SKM-1 treated with dmso at 0.1 percent for 144 hours (cell line): ENCODE measurements around the gene KRTAP10-5.
"Not testable (repeated sequence)": the region's sequence is repeated elsewhere in the genome, so short reads cannot be mapped to it uniquely, and the experiment has no call there.

Experiments used
- DNase-seq: peaks from one replicate; lab custom pipeline; 2025; ENCODE audit not compliant: unreplicated experiment; lab: John Stamatoyannopoulos, UW

KRTAP10-5 gene

DNA sequence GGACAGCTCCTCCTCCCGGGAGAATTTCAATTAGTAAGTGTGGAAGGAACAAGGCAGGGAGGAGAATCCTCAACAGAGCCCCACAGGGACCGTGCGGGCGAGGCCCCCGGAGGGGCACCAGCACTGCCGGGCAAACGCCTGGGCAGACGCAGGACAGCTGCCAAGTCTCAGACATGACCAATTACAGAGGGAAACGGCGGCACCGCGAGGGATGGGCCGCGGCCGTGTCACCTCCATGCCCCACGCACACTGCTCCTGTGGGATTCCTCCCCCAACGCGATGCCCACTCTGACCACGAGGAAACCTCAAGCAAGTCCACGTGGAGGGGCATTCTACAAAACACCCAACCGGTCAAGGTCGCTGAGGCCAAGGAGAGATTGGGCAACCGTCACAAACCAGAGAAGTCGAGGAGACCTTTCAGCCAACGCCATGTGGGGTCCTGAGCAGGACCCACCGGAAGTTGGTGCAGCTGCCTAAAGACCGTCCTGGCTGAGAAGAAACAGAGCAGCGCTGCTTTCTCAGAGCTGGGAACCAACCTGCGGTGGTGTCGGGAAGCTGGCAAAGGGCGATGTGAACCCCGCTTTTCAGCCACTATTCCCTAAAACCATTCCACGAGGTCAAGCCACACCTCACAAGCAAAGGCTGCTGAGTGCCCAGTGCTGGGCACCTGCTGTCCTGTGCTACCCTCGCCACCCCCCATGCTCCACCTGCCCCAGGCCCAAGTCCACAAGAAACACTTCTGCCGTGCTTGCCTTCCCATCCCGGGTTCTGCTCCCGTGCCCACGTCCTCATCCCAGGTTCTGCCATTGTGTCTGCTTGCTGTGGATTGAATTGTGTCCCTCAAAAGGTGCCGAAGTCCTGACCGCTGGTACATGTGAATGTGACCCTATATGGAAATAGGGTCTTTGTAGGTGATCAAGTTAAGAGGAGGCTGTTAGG, 8.3 kb downstream of the KRTAP10-5 start:
- no peak for DNase-seq

DNA sequence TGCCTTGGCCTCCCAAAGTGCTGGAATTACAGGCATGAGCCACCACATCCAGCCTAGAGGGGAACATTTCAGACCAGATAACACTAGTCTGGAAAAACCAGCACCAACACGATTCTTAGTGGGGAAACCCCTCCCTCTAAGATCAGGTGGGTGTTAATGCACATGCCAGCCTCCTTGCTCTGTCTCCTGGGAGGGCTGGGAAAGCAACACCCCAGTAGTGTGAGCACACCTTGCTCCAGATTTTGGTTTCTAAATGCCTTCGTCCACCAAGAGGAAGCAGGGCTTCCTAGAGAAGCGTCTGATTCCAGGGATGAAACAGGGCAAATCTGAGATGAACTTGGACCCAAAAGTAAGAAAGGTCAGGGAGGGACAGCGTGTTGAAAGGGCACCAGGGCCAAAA, 9.1 kb downstream of the KRTAP10-5 start:
- no peak for DNase-seq

DNA sequence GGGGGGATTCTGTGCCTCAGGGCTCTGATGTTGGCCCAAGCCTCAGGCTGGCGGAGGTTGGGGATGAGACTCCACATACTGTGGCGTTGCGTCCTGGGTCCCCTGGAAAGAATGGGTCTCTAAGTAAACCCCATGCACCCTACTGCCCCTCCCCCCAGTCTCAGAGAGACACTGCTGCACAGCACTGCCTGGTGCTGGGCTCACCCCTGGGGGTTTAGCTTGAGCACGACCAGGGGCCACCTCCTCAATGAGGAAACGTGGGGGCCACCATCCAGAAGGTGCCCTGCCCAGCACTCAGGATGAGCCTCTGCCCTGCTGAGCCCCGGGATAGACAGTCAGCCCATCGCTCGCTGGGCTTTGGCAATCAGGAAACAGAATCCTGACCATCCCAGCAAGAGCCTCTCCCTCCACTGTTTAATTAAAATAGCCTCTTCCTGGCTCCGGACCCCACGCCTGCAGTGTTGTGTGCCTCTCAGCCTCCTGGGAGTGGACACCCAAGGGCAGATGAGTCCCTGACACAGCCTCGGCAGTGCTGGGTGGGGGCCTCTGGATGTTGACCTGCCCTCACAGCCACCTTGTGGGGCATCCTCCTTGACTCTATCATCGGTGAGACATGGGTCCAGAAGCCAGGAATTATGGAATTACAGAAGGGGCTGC, 10.4 kb downstream of the KRTAP10-5 start:
- DNase-seq, result no peak

GRCh38 chr21:44568667-44569556, 11.5 kb downstream of the KRTAP10-5 start:
- no peak for DNase-seq

DNA sequence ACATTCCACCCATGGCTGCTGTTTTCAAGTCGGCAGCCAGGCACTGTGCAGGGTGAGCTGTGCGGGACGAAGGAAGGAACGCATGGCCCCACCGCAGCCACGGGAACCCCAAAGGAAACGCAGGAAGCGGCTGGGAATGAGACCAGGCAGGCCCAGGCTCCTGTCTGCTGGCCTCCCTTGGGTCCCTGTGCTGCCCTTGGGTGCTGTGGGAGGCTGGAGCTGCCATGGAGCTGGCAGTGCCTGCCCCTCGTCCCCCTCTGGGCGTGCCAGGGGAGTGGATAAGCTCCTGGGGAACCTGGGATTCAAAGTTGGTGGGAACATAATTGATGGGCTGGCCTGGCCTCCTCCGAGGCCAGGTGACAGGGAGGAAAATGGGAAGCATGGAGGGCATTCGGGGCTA, 12.1 kb downstream of the KRTAP10-5 start:
- DNase-seq, result no peak

DNA sequence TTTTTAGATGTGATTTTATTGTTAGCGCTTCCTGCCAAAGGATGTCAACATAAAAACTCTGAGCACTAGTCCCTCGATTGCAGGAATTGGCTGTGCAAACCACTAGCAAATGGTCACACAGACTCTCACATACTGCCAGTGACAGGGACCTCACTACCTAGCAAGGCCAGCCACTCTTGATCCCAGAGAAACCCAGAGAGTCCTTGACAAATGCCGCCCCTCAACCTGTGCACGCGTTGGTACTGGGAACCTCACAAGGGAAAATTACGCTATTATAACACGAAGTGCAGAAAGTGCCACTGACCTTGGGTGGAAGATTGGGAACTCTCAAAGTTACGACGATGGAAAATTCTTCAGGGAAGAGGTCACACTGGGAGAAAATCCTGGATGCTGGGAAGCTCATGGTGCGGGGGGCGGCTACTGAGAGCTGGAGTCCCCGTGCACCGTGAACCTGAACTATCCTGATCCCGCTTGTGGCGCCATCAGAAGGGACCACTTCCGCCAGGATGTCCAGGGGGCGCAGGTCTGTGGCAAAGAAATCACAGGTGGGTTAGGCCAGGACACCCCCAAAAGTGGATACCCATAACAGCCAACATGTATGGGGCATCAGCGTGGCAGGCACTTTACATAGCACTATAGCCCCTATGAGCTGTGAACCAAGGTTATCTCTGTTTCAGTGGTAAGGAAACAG, 12.8 kb downstream of the KRTAP10-5 start:
- no peak for DNase-seq

DNA sequence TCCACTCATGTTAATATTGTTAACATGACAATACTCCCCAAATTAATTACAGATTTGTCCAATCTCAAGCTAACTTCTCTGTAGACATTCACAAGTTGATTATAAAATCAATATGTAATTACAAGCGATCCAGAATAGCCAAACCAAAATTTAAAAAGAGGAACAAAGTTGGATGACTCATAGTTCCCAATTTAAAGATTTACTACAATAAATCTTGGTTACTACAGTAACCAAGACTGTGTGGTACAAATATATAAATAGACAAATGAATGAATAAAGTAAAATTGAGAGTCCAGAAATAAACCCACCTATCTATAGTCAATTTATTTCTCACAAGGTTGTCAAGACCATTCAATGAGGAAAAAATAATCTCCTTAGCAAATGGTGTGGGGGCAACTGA, 14.0 kb downstream of the KRTAP10-5 start:
- peak; percentile 25 for DNase-seq

- DNase-seq, result no peak
These were observed 15.4 kb downstream of the KRTAP10-5 start for GRCh38 chr21:44564886-44565598.

GRCh38 chr21:44564099-44564498, 16.3 kb downstream of the KRTAP10-5 start:
- DNase-seq, result no peak

DNA sequence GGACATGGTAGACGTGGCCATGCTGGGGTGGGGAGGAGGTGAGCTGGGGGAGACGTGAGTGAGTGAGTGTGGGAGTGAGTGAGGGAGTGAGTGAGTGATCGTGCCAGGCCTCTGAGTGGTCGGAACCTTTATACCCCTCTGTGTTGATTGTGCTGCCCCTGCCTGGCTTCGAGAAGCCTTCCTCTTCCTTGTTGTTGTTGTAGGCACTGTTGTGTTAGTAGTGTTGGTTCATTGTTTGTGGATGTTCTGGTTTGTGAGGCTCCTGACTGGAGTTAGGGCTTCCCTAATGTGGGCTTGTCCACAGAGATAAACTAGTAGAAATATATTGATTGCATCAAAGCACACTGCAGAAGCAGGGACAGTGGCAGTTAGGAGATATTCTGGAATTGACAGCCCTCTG, 21.7 kb downstream of the KRTAP10-5 start, which contains the start of gene KRTAP10-3:
Gene KRTAP10-3 (minus strand): TSS at position 101 of the 400 bp plus-strand sequence. CDS start 80 bp downstream, at position 21.
- no peak for DNase-seq

DNA sequence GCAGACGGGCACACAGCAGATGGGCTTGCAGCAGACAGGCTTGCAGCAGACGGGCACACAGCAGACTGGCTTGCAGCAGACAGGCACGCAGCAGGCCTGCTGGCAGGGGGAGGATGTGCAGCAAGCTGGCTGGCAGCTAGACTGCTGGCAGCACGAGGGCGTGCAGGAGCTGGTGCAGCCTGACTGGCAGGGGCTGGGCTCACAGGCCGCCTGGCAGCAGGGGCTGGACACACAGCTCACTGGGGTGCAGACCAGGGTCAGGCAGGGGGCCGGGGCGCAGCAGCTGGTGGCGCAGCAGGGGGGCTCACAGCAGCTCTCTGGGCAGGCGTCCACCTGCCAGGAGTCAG, 22.1 kb downstream of the KRTAP10-5 start:
- not testable (repeated sequence) for DNase-seq

DNA sequence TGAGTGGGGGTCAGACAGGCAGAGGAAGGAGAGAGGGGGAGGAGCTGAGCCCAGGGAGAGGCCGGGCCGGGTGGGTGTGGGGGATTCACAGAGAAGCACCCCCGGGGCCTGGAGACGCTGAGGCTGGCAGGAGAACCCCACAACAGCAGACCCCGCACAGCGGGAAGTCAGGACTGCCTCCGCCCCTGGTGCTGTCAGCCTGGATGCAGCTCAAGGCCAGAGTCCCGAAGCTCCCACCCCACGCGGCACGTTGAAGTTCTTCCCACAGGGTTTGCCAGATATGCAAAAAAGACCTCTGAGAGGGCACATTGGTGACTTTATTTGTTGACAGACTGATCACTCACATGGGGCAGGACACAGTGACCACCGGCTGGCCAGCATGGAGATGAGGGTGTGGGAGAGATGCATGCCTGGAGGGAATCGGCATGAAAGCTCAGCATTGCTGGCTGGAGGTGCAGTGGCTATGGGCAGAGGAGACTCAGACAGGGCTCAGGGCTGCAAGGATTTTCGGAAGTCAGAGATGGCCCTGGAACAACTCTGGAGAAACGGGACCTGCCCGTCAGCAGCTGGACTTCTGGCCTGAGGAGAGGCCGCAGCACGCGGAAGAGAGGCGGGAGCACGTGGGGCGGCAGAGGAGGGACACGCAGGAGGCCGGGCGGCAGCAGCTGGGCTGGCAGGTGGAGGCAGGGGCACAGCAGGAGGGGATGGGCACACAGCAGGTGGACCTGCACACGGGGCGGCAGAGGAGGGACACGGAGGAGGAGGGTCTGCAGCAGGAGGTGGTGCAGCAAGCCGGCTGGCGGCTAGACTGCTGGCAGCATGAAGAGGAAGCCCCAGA, 22.7 kb downstream of the KRTAP10-5 start:
- DNase-seq, result no peak

GRCh38 chr21:44556879-44557278, 23.5 kb downstream of the KRTAP10-5 start:
- no peak for DNase-seq

GRCh38 chr21:44555200-44555875, 25.1 kb downstream of the KRTAP10-5 start:
- DNase-seq, result no peak

DNA sequence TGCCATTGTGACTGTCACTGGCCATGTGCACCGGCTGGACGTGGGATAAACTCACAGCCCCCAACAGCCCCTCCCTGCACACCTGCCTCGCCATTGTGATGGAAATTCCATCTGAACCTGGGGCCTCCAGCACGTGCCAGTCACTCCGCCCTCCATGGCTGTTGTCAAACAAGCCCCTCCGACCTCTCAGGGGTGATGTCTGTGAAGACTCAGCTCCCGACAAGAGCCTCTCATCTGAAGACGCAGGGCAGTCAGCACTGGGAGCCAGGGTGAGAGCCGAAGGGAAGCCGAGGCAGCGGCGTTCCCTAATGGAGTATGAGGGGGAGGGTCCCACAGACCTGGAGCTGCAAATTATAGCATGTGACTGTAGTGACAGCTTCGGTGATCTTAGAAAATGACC, 27.7 kb downstream of the KRTAP10-5 start:
- no peak for DNase-seq

GRCh38 chr21:44552136-44552535, 28.3 kb downstream of the KRTAP10-5 start:
- no peak for DNase-seq

GRCh38 chr21:44551340-44551961, 29.0 kb downstream of the KRTAP10-5 start, which contains the start of gene KRTAP10-2:
Gene KRTAP10-2 (minus strand): TSS chr21:44551505. CDS start chr21:44551458, 47 bp downstream.
- no peak for DNase-seq

- no peak for DNase-seq
These were observed 29.6 kb downstream of the KRTAP10-5 start for GRCh38 chr21:44550807-44551206.
